Measurements from ENCODE around the gene UPK3B. TPM values are rescaled to one million over a fixed set of nuclear protein-coding genes. Genes with fewer than 3 reads are reported as not detected.
"Not testable (repeated sequence)": the region's sequence is repeated elsewhere in the genome, so short reads cannot be mapped to it uniquely, and the experiment has no call there.

Gene UPK3B
- total RNA-seq (under 1 TPM in 3 of 4 donors, not detected in 1; 0.48 to 0.91 (median 0.77) TPM), polyA plus RNA-seq (under 1 TPM; 0.12 to 0.23 (median 0.13) TPM)
- long read RNA-seq, donor 1 = 0 reads
- long read RNA-seq, donor 2 = 0 reads

- ATAC-seq (peak in 3 of 4 donors; percentile 15 to 16 (median 16)), DNase-seq (peak in 1 of 2 donors; percentile 55)
- intact Hi-C loops (cut with DNase I) = loop anchor here in 1 of 2 donors (10.0 kb wide), 1 partner anchor 485 kb away; no protein-coding TSS in a partner anchor
- Histone ChIP-seq H3K27ac (no peak within 1 kb of the TSS), H3K9me3 (no peaks in the 10 kb centered on the region), H3K27me3 (ENCODE audit: insufficient read depth in 3 of 3, low read length in 2 of 3) (no peaks in the 10 kb centered on the region), H3K36me3 (ENCODE audit: insufficient read depth in 1 of 2, low read depth in 1 of 2) (peaks cover 0 to 18% of the 10 kb centered on the region in 2 donors), H3K4me3 (no peak within 1 kb of the TSS), H3K4me1 (no peaks in the 10 kb centered on the region)
- WGBS, 3 donors = 37 to 50% (median 50%) methylated on average over 18 to 20 of the region's 20 CpGs
- no peak for TF ChIP-seq CTCF (IDR thresholded peaks at IDR 0.05)
Measured at GRCh38 chr7:76509931-76510877, at the start of gene UPK3B. UPK3B (plus strand) TSS chr7:76510552; CDS start chr7:76510653, 101 bp downstream.

DNA sequence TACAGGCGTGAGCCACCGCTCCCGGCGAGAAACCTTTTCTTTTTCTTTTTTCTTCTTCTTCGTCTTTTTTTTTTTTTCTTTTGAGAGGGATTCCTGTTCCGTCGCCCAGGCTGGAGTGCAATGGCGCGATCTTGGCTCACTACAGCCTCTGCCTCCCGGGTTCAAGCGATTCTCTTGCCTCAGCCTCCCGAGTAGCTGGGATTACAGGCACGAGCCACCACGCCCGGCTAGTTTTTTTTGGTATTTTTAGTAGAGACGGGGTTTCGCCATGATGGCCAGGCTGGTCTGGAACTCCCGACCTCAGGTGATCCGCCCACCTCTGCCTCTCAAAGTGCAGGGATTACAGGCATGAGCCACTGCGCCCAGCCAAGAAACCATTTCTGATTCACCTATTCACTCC is 49.6 kb upstream of the UPK3B start:
- DNase-seq; H3K4me3 ChIP-seq; ATAC-seq; H3K36me3 ChIP-seq (ENCODE audit: insufficient read depth in 1 of 2, low read depth in 1 of 2); H3K9me3 ChIP-seq; H3K4me1 ChIP-seq; H3K27me3 ChIP-seq (ENCODE audit: insufficient read depth in 3 of 3, low read length in 2 of 3); intact Hi-C loops (cut with DNase I); H3K27ac ChIP-seq: not testable (repeated sequence)
- 86 to 90% (median 88%) methylated on average over 10 to 14 of the region's 20 CpGs for WGBS, 3 donors

GRCh38 chr7:76461464-76462101 is 48.8 kb upstream of the UPK3B start, which contains the start of gene DTX2:
DTX2 (plus strand) TSS chr7:76461709; CDS start chr7:76480510, 18,801 bp downstream.
- intact Hi-C loops (cut with DNase I); H3K4me1 ChIP-seq; H3K9me3 ChIP-seq; H3K36me3 ChIP-seq (ENCODE audit: insufficient read depth in 1 of 2, low read depth in 1 of 2); H3K27me3 ChIP-seq (ENCODE audit: insufficient read depth in 3 of 3, low read length in 2 of 3): not testable (repeated sequence)
- H3K4me3 ChIP-seq = peak within 1 kb of the TSS; percentile 63
- ATAC-seq (peak; percentile 94 to 97 (median 97)), DNase-seq (peak in 1 of 2 donors; percentile 40)
- 0% methylated on average over 11 to 16 of the region's 54 CpGs for WGBS, 3 donors
- H3K27ac ChIP-seq = peak within 1 kb of the TSS; percentile 46

- H3K4me3 ChIP-seq; intact Hi-C loops (cut with DNase I); DNase-seq; H3K27ac ChIP-seq; H3K9me3 ChIP-seq; H3K4me1 ChIP-seq; H3K27me3 ChIP-seq (ENCODE audit: insufficient read depth in 3 of 3, low read length in 2 of 3); H3K36me3 ChIP-seq (ENCODE audit: insufficient read depth in 1 of 2, low read depth in 1 of 2): not testable (repeated sequence)
- ATAC-seq = peak in 2 of 4 donors; percentile 36 to 44
- WGBS, 3 donors = no CpG with 5 or more reads among the region's 17 CpGs
Measured at GRCh38 chr7:76462271-76462882, 48.0 kb upstream of the UPK3B start.

DNA sequence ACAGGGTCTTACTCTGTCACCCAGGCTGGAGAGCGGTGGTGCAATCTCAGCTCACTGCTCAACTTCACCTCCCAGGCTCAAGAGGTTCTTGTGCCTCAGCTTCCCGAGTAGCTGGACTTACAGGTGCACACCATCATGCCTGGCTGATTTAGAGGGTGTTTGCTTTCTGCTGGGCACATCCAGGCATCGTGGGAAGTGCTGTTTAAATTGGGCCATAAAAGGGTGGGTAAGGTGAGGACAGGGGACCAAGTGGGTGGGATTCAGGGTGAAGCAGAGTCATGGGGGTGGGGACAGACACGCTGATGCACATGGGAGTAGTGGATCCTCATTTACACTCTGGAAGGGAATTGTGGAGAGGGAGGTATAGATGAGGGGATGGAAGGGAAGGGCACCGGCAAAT is 45.4 kb upstream of the UPK3B start:
- H3K27ac ChIP-seq; intact Hi-C loops (cut with DNase I); H3K36me3 ChIP-seq (ENCODE audit: insufficient read depth in 1 of 2, low read depth in 1 of 2); H3K4me3 ChIP-seq; H3K27me3 ChIP-seq (ENCODE audit: insufficient read depth in 3 of 3, low read length in 2 of 3); H3K4me1 ChIP-seq; DNase-seq; H3K9me3 ChIP-seq; ATAC-seq: not testable (repeated sequence)
- WGBS, 3 donors = 73 to 80% (median 76%) methylated on average over 3 to 4 of the region's 5 CpGs

GRCh38 chr7:76465950-76466349 is 44.4 kb upstream of the UPK3B start:
- peak overlapping the region; percentile 68 for H3K27ac ChIP-seq
- intact Hi-C loops (cut with DNase I); H3K4me1 ChIP-seq; H3K36me3 ChIP-seq (ENCODE audit: insufficient read depth in 1 of 2, low read depth in 1 of 2); H3K9me3 ChIP-seq; H3K4me3 ChIP-seq; H3K27me3 ChIP-seq (ENCODE audit: insufficient read depth in 3 of 3, low read length in 2 of 3); DNase-seq: not testable (repeated sequence)
- peak; percentile 21 to 29 (median 24) for ATAC-seq
- no CpG with 5 or more reads among the region's 8 CpGs for WGBS, 3 donors

DNA sequence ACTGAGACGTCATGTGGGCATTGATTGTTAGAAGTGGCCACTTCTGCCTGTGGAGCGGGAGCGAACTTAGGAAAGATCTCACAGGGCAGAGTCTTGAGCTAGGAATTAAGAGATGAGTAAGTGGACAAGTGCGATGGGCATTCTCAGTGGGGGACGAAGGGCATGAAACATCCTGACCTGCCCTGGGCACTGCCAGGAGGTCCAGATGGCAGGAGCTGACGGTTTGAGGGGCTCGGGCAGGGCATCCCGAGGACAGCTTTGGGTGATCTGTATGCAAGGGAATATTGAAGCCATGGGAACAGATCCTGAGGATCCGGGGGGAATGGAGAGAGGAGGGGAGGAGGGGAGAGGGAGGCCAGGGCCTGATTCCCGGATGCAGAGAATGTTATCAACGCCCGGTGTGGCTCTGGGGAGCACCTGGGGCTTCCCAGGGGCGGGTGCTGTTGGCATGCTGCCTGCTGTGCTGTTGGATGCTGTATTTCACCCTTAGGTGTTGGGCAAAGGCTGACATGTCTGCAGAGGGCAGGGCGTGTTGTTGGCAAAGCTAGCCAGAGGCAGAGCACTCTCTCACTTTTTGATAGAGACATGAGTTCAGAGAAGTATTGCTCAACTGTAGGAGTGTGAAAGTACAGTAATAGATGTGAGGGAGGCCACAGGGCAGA is 42.5 kb upstream of the UPK3B start:
- 77 to 81% (median 77%) methylated on average over 10 of the region's 14 CpGs for WGBS, 3 donors
- H3K27ac ChIP-seq; H3K27me3 ChIP-seq (ENCODE audit: insufficient read depth in 3 of 3, low read length in 2 of 3); H3K4me1 ChIP-seq; H3K36me3 ChIP-seq (ENCODE audit: insufficient read depth in 1 of 2, low read depth in 1 of 2); intact Hi-C loops (cut with DNase I); H3K9me3 ChIP-seq; H3K4me3 ChIP-seq: not testable (repeated sequence)
- DNase-seq = peak in 1 of 2 donors; percentile 55
- ATAC-seq = peak; percentile 20 to 44 (median 27)

GRCh38 chr7:76471556-76472221 is 38.7 kb upstream of the UPK3B start:
- H3K27me3 ChIP-seq (ENCODE audit: insufficient read depth in 3 of 3, low read length in 2 of 3); ATAC-seq; H3K27ac ChIP-seq; H3K4me1 ChIP-seq; intact Hi-C loops (cut with DNase I); DNase-seq; H3K4me3 ChIP-seq; H3K36me3 ChIP-seq (ENCODE audit: insufficient read depth in 1 of 2, low read depth in 1 of 2); H3K9me3 ChIP-seq: not testable (repeated sequence)
- WGBS, 3 donors = 82 to 87% (median 84%) methylated on average over 7 to 9 of the region's 10 CpGs

- DNase-seq; H3K27me3 ChIP-seq (ENCODE audit: insufficient read depth in 3 of 3, low read length in 2 of 3); H3K4me3 ChIP-seq; H3K9me3 ChIP-seq; intact Hi-C loops (cut with DNase I); H3K36me3 ChIP-seq (ENCODE audit: insufficient read depth in 1 of 2, low read depth in 1 of 2); H3K27ac ChIP-seq; H3K4me1 ChIP-seq: not testable (repeated sequence)
- WGBS, 3 donors = 10 to 51% (median 49%) methylated on average over 1 to 3 of the region's 6 CpGs
- peak; percentile 71 to 88 (median 78) for ATAC-seq
Measured at GRCh38 chr7:76473097-76473496, 37.3 kb upstream of the UPK3B start.

All from psoas muscle (tissue), 8 donors.